Transverse colon (tissue), 4 donors: ENCODE data around the gene ARL2. TPM values are rescaled to one million over a fixed set of nuclear protein-coding genes. Genes with fewer than 3 reads are reported as not detected.

Source experiments
- DNase-seq: peaks from one replicate; pipeline ENCODE4 v3.0.0-alpha.2; 2019
- H3K27ac ChIP-seq, 4 donors: fragments of 200-600 bp; sonication (generic); 2 replicates each; pipeline ENCODE4 v1.5.1; 2016 to 2018; ENCODE audit warnings: inconsistent platforms in 4 of 4
- H3K27me3 ChIP-seq: fragments of 200-600 bp; sonication (generic); 2 replicates; pipeline ENCODE4 v1.5.1; 2017; ENCODE audit warnings: inconsistent platforms
- H3K36me3 ChIP-seq, 4 donors: fragments of 200-600 bp; sonication (generic); 2 replicates each; pipeline ENCODE4 v1.5.1; 2017 to 2019; ENCODE audit warnings: inconsistent platforms in 4 of 4
- H3K4me1 ChIP-seq, 4 donors: fragments of 200-600 bp; sonication (generic); 2 replicates each; pipeline ENCODE4 v1.5.1; 2017 to 2020; ENCODE audit warnings: inconsistent platforms in 4 of 4
- H3K4me3 ChIP-seq, 4 donors: fragments of 200-600 bp; sonication (generic); 1 replicate in 1 of 4; 2 replicates in 3 of 4; pipeline versions ENCODE4 v1.5.1 to v1.6.1; 2017 to 2019; ENCODE audit warnings: inconsistent platforms in 4 of 4
- H3K9me3 ChIP-seq, 2 donors: fragments of 200-600 bp; sonication (generic); 2 replicates each; pipeline ENCODE4 v1.5.1; 2017 to 2019; ENCODE audit warnings: inconsistent platforms in 2 of 2
- CTCF ChIP-seq, 5 experiments: fragments of 200-600 bp in 3 of 5; fragments of 450-650 bp in 2 of 5; sonication (generic) in 3 of 5; IDR thresholded peaks; 1 replicate in 2 of 5; 2 replicates in 3 of 5; pipeline ENCODE4 v1.5.1; 2016 to 2017; ENCODE audit warnings: antibody characterized with exemption in 5 of 5, inconsistent platforms in 3 of 5, mild to moderate bottlenecking in 2 of 5, moderate library complexity in 1 of 5
- EP300 ChIP-seq: sonication (generic); formaldehyde crosslinking; IDR thresholded peaks from one replicate; pipeline ENCODE4 v1.6.1; 2017; ENCODE audit warnings: antibody characterized with exemption, low read depth
- POLR2A ChIP-seq: fragments of 450-650 bp; IDR thresholded peaks from one replicate; pipeline ENCODE4 v1.6.1; 2016; ENCODE audit warnings: antibody characterized with exemption, mild to moderate bottlenecking, moderate library complexity
- POLR2AphosphoS5 ChIP-seq, 3 donors: sonication (generic); formaldehyde crosslinking; IDR thresholded peaks; one replicate each; pipeline ENCODE4 v1.6.1; 2016; ENCODE audit warnings: antibody characterized with exemption in 3 of 3
- WGBS, 2 donors: methylation state at CpG; one replicate each; pipeline ENCODE4 v1.1.5; 2018; ENCODE audit warnings: low coverage in 1 of 2; 5-methylcytosine and 5-hydroxymethylcytosine counted together
- in situ Hi-C, 4 donors: fragments of 200-750 bp; cut with MboI; loops; one replicate each; pipeline versions ENCODE4 v1.15.0 to v1.15.1; 2017; ENCODE audit warnings: low sequenced_read_pairs in 3 of 4, low pct_ligation_motif_present in 1 of 4, low pct_unique_long_range_greater_than_20kb in 1 of 4
- intact Hi-C: fragments of 100-400 bp; cut with DNase I; formaldehyde crosslinking; loops from one replicate; pipeline ENCODE4 v1.15.1; 2023; ENCODE audit warnings: low total_unique reads
- total RNA-seq, 4 donors: library from RNA; depleted of rRNA; stranded (reverse); fragments of >200 nt; gene quantifications; one replicate each; pipeline ENCODE4 v1.1.0, GENCODE V29; 2016

ARL2 gene
- total RNA-seq: 100 to 1,000 TPM in 1 of 4 donors, 10 to 100 TPM in 3; 28.4 to 147 (median 85.8) TPM

DNA sequence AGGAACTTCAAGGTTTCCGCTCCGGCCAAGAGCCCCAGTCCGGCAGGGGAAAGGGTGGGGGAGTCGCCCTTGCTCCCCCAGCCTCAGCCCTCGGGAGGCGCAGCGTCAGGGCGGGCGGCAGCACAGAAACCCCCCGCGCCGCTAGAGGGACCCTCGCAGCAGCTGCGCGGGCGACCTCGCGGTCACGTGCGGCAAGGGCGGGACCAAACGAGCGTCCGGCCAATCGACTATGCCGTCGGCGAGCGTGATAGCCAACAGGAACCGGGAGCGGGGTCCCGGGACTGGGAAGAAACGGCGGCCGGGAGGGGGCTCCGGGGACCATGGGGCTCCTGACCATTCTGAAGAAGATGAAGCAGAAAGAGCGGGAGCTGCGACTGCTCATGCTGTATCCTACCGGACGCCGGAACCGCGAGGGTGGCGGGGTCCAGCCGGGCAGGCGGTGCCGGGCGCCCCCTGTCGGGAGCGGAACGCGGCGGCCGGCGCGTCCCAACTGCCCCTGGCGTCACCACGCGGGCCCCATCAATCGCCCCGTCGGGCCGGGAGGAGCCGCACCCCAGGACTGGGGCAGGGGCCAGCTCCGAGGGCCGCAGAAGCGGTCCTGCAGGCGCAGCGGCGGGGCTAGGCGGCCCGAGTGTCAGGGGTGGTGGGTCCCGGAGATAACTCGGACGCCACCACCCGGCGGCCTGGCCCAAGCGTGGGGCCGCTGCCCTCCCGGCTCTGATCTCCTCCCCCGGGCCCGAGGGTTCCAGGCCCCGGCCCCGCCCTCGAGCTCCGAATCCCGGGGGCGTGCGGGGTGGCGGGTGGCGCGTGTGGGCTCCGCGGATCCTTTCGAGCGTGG is at the start of gene ARL2:
ARL2 (plus strand) TSS at position 273 of the 838 bp plus-strand sequence; CDS start at position 321, 48 bp downstream.
- peaks cover 15 to 24% (median 17%) of the 10 kb centered on the region in 4 donors for H3K4me1 ChIP-seq
- no peaks in the 10 kb centered on the region for H3K36me3 ChIP-seq
- H3K27ac ChIP-seq: peak within 1 kb of the TSS; percentile 98 to 100 (median 100)
- 0% methylated on average over 46 of the region's 96 CpGs; no CpG with 5 or more reads in 1 of the 2 donors for WGBS, 2 donors
- H3K9me3 ChIP-seq: no peaks in the 10 kb centered on the region
- no peaks in the 10 kb centered on the region for H3K27me3 ChIP-seq
- TF ChIP-seq POLR2A (peak; percentile 51), EP300 (no peak), POLR2AphosphoS5 (IDR thresholded peaks at IDR 0.05) (peak in 1 of 3 donors; percentile 58), CTCF (IDR thresholded peaks at IDR 0.05) (peak; percentile 67 to 96 (median 91))
- peak; percentile 92 for DNase-seq
- H3K4me3 ChIP-seq: peak within 1 kb of the TSS; percentile 54 to 74 (median 74)
- in situ Hi-C loops: no loop called here
- intact Hi-C loops: loop anchor here (5.0 kb wide), 1 partner anchor 98 kb away; the partner anchor contains the start of gene TM7SF2

- WGBS, 2 donors: 77 to 87% methylated on average over 3 of the region's 3 CpGs
- TF ChIP-seq POLR2AphosphoS5 (IDR thresholded peaks at IDR 0.05) (no peak), POLR2A (no peak), EP300 (no peak), CTCF (IDR thresholded peaks at IDR 0.05) (no peak)
- in situ Hi-C loops: no loop called here
- Histone ChIP-seq H3K4me1 (peaks cover 0 to 29% (median 16%) of the 10 kb centered on the region in 4 donors), H3K27me3 (no peaks in the 10 kb centered on the region), H3K36me3 (no peaks in the 10 kb centered on the region), H3K9me3 (no peaks in the 10 kb centered on the region), H3K4me3 (no peak overlapping the region), H3K27ac (no peak overlapping the region)
- intact Hi-C loops: no loop called here
- no peak for DNase-seq
Observed at GRCh38 chr11:64967375-64967774, 46.6 kb upstream of the ARL2 start.

DNA sequence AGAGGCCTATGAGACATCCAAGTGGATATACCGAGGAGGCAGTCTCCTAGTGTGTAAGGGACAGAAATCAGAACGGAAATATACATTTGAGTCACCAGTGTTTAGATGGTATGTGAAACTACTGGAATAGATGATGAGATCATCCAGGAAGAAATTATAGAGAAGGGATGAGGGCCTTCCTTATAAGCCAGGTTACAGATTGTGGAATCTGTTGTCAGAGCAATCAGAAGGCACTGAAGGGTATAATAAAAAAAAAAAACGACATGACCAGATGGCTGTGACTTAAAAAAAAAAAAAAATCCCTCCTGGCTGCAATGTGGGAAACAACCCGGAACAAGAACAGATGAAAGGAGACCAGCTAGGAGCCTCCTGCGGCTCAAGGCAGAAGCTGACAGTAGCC is 44.8 kb upstream of the ARL2 start:
- Histone ChIP-seq H3K27ac (peak overlapping the region; percentile 63 to 76 (median 70)), H3K4me1 (peaks cover 0 to 29% (median 17%) of the 10 kb centered on the region in 4 donors), H3K27me3 (no peaks in the 10 kb centered on the region), H3K4me3 (no peak overlapping the region), H3K9me3 (no peaks in the 10 kb centered on the region), H3K36me3 (no peaks in the 10 kb centered on the region)
- DNase-seq: peak; percentile 20
- intact Hi-C loops: no loop called here
- 13 to 32% methylated on average over 3 to 5 of the region's 5 CpGs for whole genome bisulfite sequencing, 2 donors
- in situ Hi-C loops: no loop called here
- TF ChIP-seq EP300 (no peak), CTCF (IDR thresholded peaks at IDR 0.05) (peak in 1 of 5 experiments; percentile 31), POLR2AphosphoS5 (IDR thresholded peaks at IDR 0.05) (peak in 2 of 3 donors; percentile 14 to 41), POLR2A (peak; percentile 45)

DNA sequence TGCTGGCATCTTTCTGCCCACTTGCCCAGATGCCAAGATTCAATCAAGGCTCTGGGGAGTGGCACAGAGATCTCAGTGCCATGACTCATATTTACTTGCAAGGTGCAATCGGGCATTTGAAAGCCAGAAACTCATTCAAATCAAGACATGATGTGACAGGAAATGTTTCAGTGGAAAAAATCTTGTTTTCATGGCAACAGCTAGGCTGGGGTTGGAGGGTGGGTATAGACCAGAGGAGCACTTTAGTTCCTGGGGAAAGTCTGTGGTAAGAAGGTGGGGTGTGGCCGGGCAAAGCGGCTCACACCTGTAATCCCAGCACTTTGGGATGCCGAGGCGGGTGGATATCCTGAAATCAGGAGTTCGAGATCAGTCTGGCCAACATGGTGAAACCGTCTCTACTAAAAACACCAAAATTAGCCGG is 43.2 kb upstream of the ARL2 start:
- WGBS, 2 donors: 59 to 83% methylated on average over 3 to 8 of the region's 8 CpGs
- peak; percentile 50 for DNase-seq
- in situ Hi-C loops: no loop called here

More for the DNA sequence above, 43.2 kb upstream of the ARL2 start:
- Histone ChIP-seq H3K9me3 (no peaks in the 10 kb centered on the region), H3K36me3 (no peaks in the 10 kb centered on the region), H3K27ac (peak overlapping the region; percentile 50 to 66 (median 61)), H3K4me1 (peaks cover 0 to 29% (median 17%) of the 10 kb centered on the region in 4 donors), H3K4me3 (no peak overlapping the region), H3K27me3 (no peaks in the 10 kb centered on the region)
- intact Hi-C loops: no loop called here
- peak in 2 of 3 donors; percentile 17 to 58 for TF ChIP-seq POLR2AphosphoS5 (IDR thresholded peaks at IDR 0.05)
- no peak for TF ChIP-seq EP300
